Ovary (tissue), 9 donors: ENCODE results near the gene CA9. TPM values are rescaled to one million over a fixed set of nuclear protein-coding genes. Genes with fewer than 3 reads are reported as not detected.

Source experiments
- DNase-seq, 5 donors: peaks; one replicate each; pipeline ENCODE4 v3.0.0-alpha.2; 2019 to 2020
- H3K27ac ChIP-seq, 2 donors: fragments of 200-600 bp; one replicate each; pipeline versions ENCODE4 v1.5.1 to v1.8.0; 2019 to 2022
- H3K27me3 ChIP-seq: fragments of 200-600 bp; one replicate; pipeline ENCODE4 v1.8.0; 2022
- H3K36me3 ChIP-seq: fragments of 200-600 bp; sonication (generic); one replicate; pipeline ENCODE4 v1.5.1; 2019
- H3K4me1 ChIP-seq: one replicate; pipeline ENCODE4 v1.8.1; 2013; ENCODE audit warnings: mild to moderate bottlenecking, moderate library complexity; ENCODE audit not compliant: insufficient read depth
- H3K4me3 ChIP-seq: fragments of 200-600 bp; sonication (generic); one replicate; pipeline ENCODE4 v1.5.1; 2017
- H3K9me3 ChIP-seq, 2 donors: fragments of 200-600 bp in 1 of 2; sonication (generic) in 1 of 2; one replicate each; pipeline versions ENCODE4 v1.5.1 to v1.8.1; 2013 to 2019; ENCODE audit warnings: mild to moderate bottlenecking in 1 of 2, moderate library complexity in 1 of 2
- EP300 ChIP-seq: sonication (generic); formaldehyde crosslinking; IDR thresholded peaks from one replicate; pipeline ENCODE4 v1.6.1; 2017; ENCODE audit warnings: antibody characterized with exemption
- POLR2A ChIP-seq: fragments of 450-650 bp; IDR thresholded peaks from one replicate; pipeline ENCODE4 v1.6.1; 2017; ENCODE audit warnings: antibody characterized with exemption, mild to moderate bottlenecking, moderate library complexity
- WGBS, 3 donors: extraction: QIAGEN DNeasy Blood & Tissue Kit in 1 of 3; methylation state at CpG; one replicate each; pipeline versions ENCODE4 v1.1.5 to v1.1.7; 2013 to 2017; 5-methylcytosine and 5-hydroxymethylcytosine counted together
- intact Hi-C, 4 donors: fragments of 100-400 bp; cut with DNase I; formaldehyde crosslinking; loops; one replicate each; pipeline versions ENCODE4 v1.11.0 to v1.15.1; 2022 to 2023
- polyA plus RNA-seq, 2 donors: library from polyadenylated mRNA; stranded (reverse); fragments of 200-250 nt in 1 of 2; fragments of 350-450 nt in 1 of 2; fragmentation: Illumina TruSeq in 1 of 2; extraction: RNeasy Lipid Tissue Mini Kit (QIAGEN cat#74804) in 1 of 2; gene quantifications; one replicate each; pipeline ENCODE4 v1.2.3, GENCODE V29; 2013 to 2014
- total RNA-seq, 7 donors: library from RNA; depleted of rRNA in 2 of 7; stranded (reverse); fragments of >200 nt in 2 of 7; fragmentation: NEBNext Ultra II Directional in 3 of 7; extraction: Animal tissue kit (Norgen Biotek cat#: 25700) in 3 of 7; gene quantifications; one replicate each; pipeline versions ENCODE4 v1.1.0 to v1.2.4, GENCODE V29; 2016 to 2023
- TF ChIP-seq, protein P1 (sequence below), 3 donors: fragments of 450-650 bp in 2 of 3; fragments of 200-600 bp in 1 of 3; IDR thresholded peaks; one replicate each; pipeline versions ENCODE4 v1.5.1 to v1.8.0; 2016 to 2022; ENCODE audit warnings: antibody characterized with exemption in 3 of 3, mild to moderate bottlenecking in 1 of 3
- donor health status: DM: no; HTN: no; CAD: no; lungs with moderate emphysema.
- donor health status: DM: no; HTN: no; CAD: no.
- donor health status: Bipolar disorder and iron deficiency.
- donor health status: DM: yes; HTN: yes; CAD: no.
- donor health status: DM: no; HTN: no; CAD: no.
- donor health status: DM: yes; HTN: yes; CAD: no.

The CA9 gene
- total and polyA plus RNA-seq, 9 donors: 0.37 to 19.5 (median 1.1) TPM; not detected in 1

DNA sequence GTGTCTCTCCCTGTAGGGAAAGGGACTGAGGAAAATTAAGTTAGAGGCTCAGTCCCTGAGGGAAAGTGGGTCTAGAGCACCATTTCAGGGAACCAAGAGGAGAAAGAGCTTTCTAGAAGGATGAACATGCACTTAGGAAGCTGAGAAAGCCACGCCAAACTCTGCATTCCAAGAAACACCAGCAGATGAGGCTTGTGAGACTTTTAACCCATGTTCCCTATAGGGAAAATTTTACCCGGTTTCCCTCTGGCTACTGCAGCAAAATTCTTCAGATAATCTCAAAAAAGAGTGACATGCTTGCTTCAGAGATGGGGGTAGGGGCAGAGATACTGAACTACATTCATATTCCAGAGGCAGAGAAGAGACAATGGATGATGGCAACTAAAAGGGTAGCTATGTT is 49.7 kb downstream of the CA9 start:
- no peak for DNase-seq
- Histone ChIP-seq H3K27ac (no peak overlapping the region), H3K9me3 (no peaks in the 10 kb centered on the region), H3K36me3 (no peaks in the 10 kb centered on the region), H3K4me3 (no peak overlapping the region), H3K4me1 (peaks cover 11% of the 10 kb centered on the region), H3K27me3 (no peaks in the 10 kb centered on the region)
- TF ChIP-seq, protein P1, sequence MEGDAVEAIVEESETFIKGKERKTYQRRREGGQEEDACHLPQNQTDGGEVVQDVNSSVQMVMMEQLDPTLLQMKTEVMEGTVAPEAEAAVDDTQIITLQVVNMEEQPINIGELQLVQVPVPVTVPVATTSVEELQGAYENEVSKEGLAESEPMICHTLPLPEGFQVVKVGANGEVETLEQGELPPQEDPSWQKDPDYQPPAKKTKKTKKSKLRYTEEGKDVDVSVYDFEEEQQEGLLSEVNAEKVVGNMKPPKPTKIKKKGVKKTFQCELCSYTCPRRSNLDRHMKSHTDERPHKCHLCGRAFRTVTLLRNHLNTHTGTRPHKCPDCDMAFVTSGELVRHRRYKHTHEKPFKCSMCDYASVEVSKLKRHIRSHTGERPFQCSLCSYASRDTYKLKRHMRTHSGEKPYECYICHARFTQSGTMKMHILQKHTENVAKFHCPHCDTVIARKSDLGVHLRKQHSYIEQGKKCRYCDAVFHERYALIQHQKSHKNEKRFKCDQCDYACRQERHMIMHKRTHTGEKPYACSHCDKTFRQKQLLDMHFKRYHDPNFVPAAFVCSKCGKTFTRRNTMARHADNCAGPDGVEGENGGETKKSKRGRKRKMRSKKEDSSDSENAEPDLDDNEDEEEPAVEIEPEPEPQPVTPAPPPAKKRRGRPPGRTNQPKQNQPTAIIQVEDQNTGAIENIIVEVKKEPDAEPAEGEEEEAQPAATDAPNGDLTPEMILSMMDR (IDR thresholded peaks at IDR 0.05): no peak
- TF ChIP-seq POLR2A (no peak), EP300 (no peak)
- intact Hi-C loops: no loop called here
- 85 to 88% (median 86%) methylated on average over 2 of the region's 2 CpGs for WGBS, 3 donors

DNA sequence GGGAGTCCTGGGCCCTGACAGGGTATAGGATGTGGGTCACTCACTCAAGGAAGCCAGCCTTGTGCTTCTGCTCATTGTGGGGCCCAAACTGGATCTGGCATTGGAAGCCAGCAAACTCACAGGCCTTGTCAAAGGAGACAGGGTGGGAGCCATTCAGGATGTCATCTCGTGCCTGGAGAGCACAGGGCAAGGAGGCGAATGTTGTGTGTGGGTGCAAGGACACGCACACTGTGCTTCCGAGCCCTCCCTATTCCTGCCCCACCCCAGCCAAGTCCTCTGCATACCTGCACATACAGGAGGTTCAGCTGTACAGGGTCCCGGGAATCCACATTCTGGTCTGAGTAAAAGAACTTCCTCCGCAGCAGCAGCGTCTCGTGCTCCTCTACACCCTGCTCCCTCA is 50.2 kb downstream of the CA9 start:
- DNase-seq: no peak
- no peaks in the 10 kb centered on the region for H3K27me3 ChIP-seq
- H3K4me1 ChIP-seq: peaks cover 15% of the 10 kb centered on the region
- no peak for TF ChIP-seq POLR2A
- TF ChIP-seq EP300: no peak
- TF ChIP-seq, protein P1 (IDR thresholded peaks at IDR 0.05): no peak
- no peaks in the 10 kb centered on the region for H3K9me3 ChIP-seq
- no peak overlapping the region for H3K4me3 ChIP-seq
- no peaks in the 10 kb centered on the region for H3K36me3 ChIP-seq
- intact Hi-C loops: no loop called here
- whole genome bisulfite sequencing, 3 donors: 91 to 92% (median 92%) methylated on average over 8 of the region's 8 CpGs
- H3K27ac ChIP-seq: no peak overlapping the region

DNA sequence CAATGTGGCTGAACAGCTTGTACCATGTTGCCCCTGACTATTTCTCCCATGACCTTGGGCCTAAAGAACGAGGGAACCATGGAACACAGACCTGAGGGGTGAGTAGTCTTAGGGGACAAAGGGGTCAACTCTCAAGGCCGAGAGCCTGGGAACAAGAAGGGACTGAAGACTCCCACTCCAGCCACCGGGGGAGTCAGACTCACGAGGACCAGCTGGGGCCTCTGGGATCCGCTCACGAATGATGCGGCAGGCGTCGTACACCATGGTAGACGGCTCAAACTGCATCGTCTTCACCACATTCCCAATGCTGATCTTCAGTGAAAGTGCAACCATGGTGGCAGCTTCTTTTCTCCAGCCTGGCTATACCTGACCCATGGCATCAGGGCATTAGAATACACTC is 51.6 kb downstream of the CA9 start:
- Histone ChIP-seq H3K27ac (no peak overlapping the region), H3K9me3 (no peaks in the 10 kb centered on the region), H3K4me1 (peaks cover 25% of the 10 kb centered on the region), H3K4me3 (no peak overlapping the region), H3K36me3 (no peaks in the 10 kb centered on the region), H3K27me3 (no peaks in the 10 kb centered on the region)
- WGBS, 3 donors: 83% methylated on average over 11 of the region's 11 CpGs
- no peak for TF ChIP-seq POLR2A
- DNase-seq: no peak
- intact Hi-C loops: loop anchor here in 3 of 4 donors (5.0 kb wide), 4 partner anchors 33 to 738 kb away; partner anchors contain the start of genes CCDC107 (in 1 of the 3), DNAJB5 (in 1 of the 3) and RMRP (in 1 of the 3)

DNA sequence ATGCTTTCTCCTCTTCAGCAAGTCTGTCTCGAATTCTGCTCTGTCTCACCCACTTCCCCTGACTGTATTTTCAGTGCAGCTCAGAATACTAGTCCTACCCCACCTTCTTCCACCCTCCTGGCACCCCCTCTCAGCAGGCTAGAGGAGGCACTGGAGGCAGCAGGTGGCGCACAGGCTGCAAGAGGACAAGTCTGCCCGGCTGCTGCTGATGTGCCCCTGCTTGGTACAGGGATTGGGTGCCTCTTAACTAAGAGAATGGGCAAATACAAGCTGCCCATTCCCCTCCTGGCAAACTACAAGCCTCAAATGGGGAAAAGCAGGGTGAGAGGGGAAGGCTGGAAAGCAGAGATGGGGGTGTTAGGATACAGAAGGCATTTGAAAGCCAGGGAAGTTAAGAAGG is 53.2 kb downstream of the CA9 start:
- intact Hi-C loops: loop anchor here in 3 of 4 donors (5.0 kb wide), 4 partner anchors 35 to 740 kb away; partner anchors contain the start of genes CCDC107 (in 1 of the 3), DNAJB5 (in 1 of the 3) and RMRP (in 1 of the 3)
- Histone ChIP-seq H3K4me3 (peak overlapping the region; percentile 22), H3K27me3 (no peaks in the 10 kb centered on the region), H3K9me3 (no peaks in the 10 kb centered on the region), H3K36me3 (no peaks in the 10 kb centered on the region), H3K27ac (no peak overlapping the region), H3K4me1 (peaks cover 34% of the 10 kb centered on the region)
- no peak for DNase-seq
- TF ChIP-seq, protein P1 (IDR thresholded peaks at IDR 0.05): no peak
- no peak for TF ChIP-seq POLR2A
- WGBS, 3 donors: 54 to 66% (median 54%) methylated on average over 3 of the region's 3 CpGs

DNA sequence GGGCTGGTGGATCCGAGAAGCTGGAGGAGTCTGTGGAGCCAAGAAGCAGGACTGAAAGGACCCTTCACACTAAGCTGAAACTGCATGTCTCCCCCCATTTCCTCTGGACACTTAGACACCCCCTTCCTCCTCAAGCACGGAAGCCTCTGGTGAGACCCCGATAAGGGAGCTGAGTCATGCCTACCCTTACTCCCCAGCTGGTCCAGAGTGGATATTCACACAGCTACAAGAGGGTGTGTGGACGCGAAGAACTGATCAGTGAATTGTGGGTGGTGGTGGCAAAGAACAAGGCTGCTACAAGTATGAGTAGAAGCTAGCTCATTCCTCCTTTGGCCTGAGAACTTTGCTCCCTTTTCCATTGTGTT is 53.9 kb downstream of the CA9 start:
- Histone ChIP-seq H3K4me1 (peaks cover 34% of the 10 kb centered on the region), H3K27ac (peak overlapping the region in 1 of 2 donors; percentile 52), H3K9me3 (no peaks in the 10 kb centered on the region), H3K4me3 (peak overlapping the region; percentile 22), H3K27me3 (no peaks in the 10 kb centered on the region), H3K36me3 (no peaks in the 10 kb centered on the region)
- 0 to 5% (median 3%) methylated on average over 5 of the region's 5 CpGs for WGBS, 3 donors
- TF ChIP-seq EP300 (no peak), POLR2A (no peak)
- TF ChIP-seq, protein P1 (IDR thresholded peaks at IDR 0.05): no peak
- intact Hi-C loops: loop anchor here in 3 of 4 donors (5.0 kb wide), 4 partner anchors 35 to 740 kb away; partner anchors contain the start of genes CCDC107 (in 1 of the 3), DNAJB5 (in 1 of the 3) and RMRP (in 1 of the 3)
- no peak for DNase-seq
